DOHH2 (cell line): ENCODE data around the gene RPS5.

Source experiments
- H3F3A ChIP-seq: fragments of 200-600 bp; sonication (generic), shearing (Covaris generic); 2 replicates; pipeline ENCODE4 v1.6.0; 2016; ENCODE audit warnings: antibody characterized with exemption, mild to moderate bottlenecking; ENCODE audit not compliant: control insufficient read depth, insufficient read depth
- H3K27ac ChIP-seq: fragments of 200-600 bp; sonication (generic); 2 replicates; pipeline ENCODE4 v1.5.1; 2014; ENCODE audit warnings: low read depth, mild to moderate bottlenecking, low read length, moderate library complexity
- H3K27me3 ChIP-seq: fragments of 200-600 bp; sonication (generic); 2 replicates; pipeline ENCODE4 v1.6.1; 2014; ENCODE audit warnings: mild to moderate bottlenecking, low read length, mixed read lengths; ENCODE audit not compliant: control insufficient read depth
- H3K36me3 ChIP-seq: fragments of 200-600 bp; sonication (generic); 2 replicates; pipeline ENCODE4 v1.6.1; 2014; ENCODE audit warnings: mild to moderate bottlenecking, low read length, moderate library complexity, mixed read lengths; ENCODE audit not compliant: control insufficient read depth
- H3K4me1 ChIP-seq: fragments of 200-600 bp; sonication (generic); 2 replicates; pipeline ENCODE4 v1.6.1; 2014; ENCODE audit warnings: mild to moderate bottlenecking, low read length, mixed read lengths; ENCODE audit not compliant: control insufficient read depth
- H3K4me2 ChIP-seq: fragments of 200-600 bp; sonication (generic); 2 replicates; pipeline ENCODE4 v1.6.0; 2014; ENCODE audit warnings: mild to moderate bottlenecking, low read length, moderate library complexity
- H3K4me3 ChIP-seq: fragments of 200-600 bp; sonication (generic); 2 replicates; pipeline ENCODE4 v1.5.1; 2014; ENCODE audit warnings: mild to moderate bottlenecking, low read length, mixed read lengths
- H3K79me2 ChIP-seq: fragments of 200-600 bp; sonication (generic); 2 replicates; pipeline ENCODE4 v1.6.1; 2014; ENCODE audit warnings: mild to moderate bottlenecking, low read length, mixed read lengths; ENCODE audit not compliant: control insufficient read depth
- H3K9me2 ChIP-seq: fragments of 200-600 bp; sonication (generic); replicated peaks from 2 replicates; pipeline ENCODE4 v1.6.1; 2014; ENCODE audit warnings: mild to moderate bottlenecking, low read length, mixed read lengths; ENCODE audit not compliant: control insufficient read depth
- H3K9me3 ChIP-seq: fragments of 200-600 bp; sonication (generic); 2 replicates; pipeline ENCODE4 v1.6.1; 2014; ENCODE audit warnings: antibody characterized with exemption, low read length, mixed read lengths; ENCODE audit not compliant: control insufficient read depth, insufficient read depth
- H4K20me1 ChIP-seq: fragments of 200-600 bp; sonication (generic); 2 replicates; pipeline ENCODE4 v1.6.0; 2014; ENCODE audit warnings: low read depth, mild to moderate bottlenecking, antibody characterized with exemption, low read length, moderate library complexity; ENCODE audit not compliant: control insufficient read depth, insufficient read depth
- EZH2phosphoT487 ChIP-seq: fragments of 200-600 bp; sonication (generic); IDR thresholded peaks from 2 replicates; pipeline ENCODE4 v1.6.1; 2017; ENCODE audit warnings: borderline replicate concordance, mild to moderate bottlenecking, antibody characterized with exemption, low read length, moderate library complexity, mixed read lengths
- TF ChIP-seq, protein P1 (sequence below): fragments of 200-600 bp; sonication (generic); IDR thresholded peaks from one replicate; pipeline ENCODE4 v1.5.1; 2014; ENCODE audit warnings: antibody characterized with exemption, mild to moderate bottlenecking, low read depth, low read length; ENCODE audit not compliant: poor library complexity, severe bottlenecking

RPS5 gene

DNA sequence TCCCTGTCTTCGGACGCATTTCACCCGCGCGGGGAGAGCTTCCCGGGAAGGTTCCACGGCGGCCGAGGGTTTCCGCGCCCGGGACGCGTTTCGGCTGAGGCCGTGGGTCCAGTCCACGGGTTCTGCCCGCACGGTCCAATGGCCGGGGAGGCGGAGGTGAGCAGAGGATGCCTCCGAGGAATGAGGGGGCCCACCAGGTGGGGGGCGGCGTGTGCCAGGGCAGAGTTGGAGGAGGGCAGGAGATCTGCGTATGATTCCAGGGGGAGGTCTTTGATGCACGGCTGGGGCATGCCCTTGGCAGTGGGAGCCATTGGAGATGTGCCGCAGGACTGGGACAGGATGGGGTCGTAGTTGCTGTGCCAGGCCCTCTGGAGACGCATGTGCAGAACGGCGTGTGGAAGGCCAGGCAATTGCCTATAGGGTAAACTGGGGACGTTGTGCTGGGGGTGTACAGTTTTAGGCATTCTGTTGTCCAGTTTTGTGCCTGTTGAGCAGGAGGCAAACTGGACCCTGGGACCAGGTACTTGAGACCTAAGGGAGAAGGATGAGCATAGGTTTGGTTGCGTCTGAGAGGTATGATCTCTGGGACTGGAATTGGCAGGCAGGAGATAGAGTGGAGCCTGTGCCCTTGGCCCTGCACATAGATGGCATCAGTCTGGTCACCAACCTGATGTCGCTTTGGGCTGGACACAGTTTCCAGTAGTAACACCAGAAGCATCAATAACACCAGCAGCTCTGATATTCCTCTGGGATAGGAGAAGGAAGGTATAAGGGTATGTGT is 22.1 kb downstream of the RPS5 start:
- Histone ChIP-seq H3K9me2 (no peaks in the 10 kb centered on the region), H4K20me1 (no peaks in the 10 kb centered on the region), H3K27me3 (no peaks in the 10 kb centered on the region), H3K4me3 (peak overlapping the region; percentile 100), H3K9me3 (no peaks in the 10 kb centered on the region), H3K27ac (peak overlapping the region; percentile 36), H3F3A (peaks cover 5% of the 10 kb centered on the region; the same call in 1 of the 2 replicates), H3K4me2 (peak overlapping the region; percentile 74), H3K79me2 (peaks cover 34% of the 10 kb centered on the region), H3K36me3 (peaks cover 5% of the 10 kb centered on the region; the same call in 1 of the 2 replicates), H3K4me1 (peaks cover 24% of the 10 kb centered on the region)
- no peak for TF ChIP-seq EZH2phosphoT487
- TF ChIP-seq, protein P1, sequence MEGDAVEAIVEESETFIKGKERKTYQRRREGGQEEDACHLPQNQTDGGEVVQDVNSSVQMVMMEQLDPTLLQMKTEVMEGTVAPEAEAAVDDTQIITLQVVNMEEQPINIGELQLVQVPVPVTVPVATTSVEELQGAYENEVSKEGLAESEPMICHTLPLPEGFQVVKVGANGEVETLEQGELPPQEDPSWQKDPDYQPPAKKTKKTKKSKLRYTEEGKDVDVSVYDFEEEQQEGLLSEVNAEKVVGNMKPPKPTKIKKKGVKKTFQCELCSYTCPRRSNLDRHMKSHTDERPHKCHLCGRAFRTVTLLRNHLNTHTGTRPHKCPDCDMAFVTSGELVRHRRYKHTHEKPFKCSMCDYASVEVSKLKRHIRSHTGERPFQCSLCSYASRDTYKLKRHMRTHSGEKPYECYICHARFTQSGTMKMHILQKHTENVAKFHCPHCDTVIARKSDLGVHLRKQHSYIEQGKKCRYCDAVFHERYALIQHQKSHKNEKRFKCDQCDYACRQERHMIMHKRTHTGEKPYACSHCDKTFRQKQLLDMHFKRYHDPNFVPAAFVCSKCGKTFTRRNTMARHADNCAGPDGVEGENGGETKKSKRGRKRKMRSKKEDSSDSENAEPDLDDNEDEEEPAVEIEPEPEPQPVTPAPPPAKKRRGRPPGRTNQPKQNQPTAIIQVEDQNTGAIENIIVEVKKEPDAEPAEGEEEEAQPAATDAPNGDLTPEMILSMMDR: no peak

GRCh38 chr19:58416604-58417003 is 29.5 kb downstream of the RPS5 start:
- no peaks in the 10 kb centered on the region for H3K4me1 ChIP-seq
- no peaks in the 10 kb centered on the region for H4K20me1 ChIP-seq
- no peaks in the 10 kb centered on the region for H3F3A ChIP-seq
- TF ChIP-seq EZH2phosphoT487: no peak
- H3K9me3 ChIP-seq: no peaks in the 10 kb centered on the region
- no peaks in the 10 kb centered on the region for H3K27me3 ChIP-seq
- no peak overlapping the region for H3K4me3 ChIP-seq
- no peak overlapping the region for H3K27ac ChIP-seq
- no peak overlapping the region for H3K4me2 ChIP-seq
- H3K79me2 ChIP-seq: peaks cover 7% of the 10 kb centered on the region; the same call in 1 of the 2 replicates
- no peaks in the 10 kb centered on the region for H3K9me2 ChIP-seq
- peaks cover 41% of the 10 kb centered on the region for H3K36me3 ChIP-seq

DNA sequence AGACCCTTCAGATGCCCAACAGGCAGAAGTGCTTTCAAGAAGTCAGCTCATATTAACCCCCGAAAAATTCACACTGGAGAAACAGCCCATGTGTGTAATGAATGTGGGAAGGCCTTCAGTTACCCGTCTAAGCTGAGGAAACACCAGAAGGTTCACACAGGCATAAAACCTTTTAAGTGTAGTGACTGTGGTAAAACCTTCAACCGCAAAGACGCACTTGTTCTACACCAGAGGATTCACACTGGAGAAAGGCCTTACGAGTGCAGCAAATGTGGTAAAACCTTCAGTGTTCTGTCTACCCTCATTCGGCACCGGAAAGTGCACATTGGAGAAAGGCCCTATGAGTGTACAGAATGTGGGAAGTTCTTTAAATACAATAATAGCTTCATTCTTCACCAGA is 30.0 kb downstream of the RPS5 start:
- no peaks in the 10 kb centered on the region for H3K9me2 ChIP-seq
- H3K27ac ChIP-seq: no peak overlapping the region
- no peaks in the 10 kb centered on the region for H4K20me1 ChIP-seq
- H3F3A ChIP-seq: no peaks in the 10 kb centered on the region
- H3K9me3 ChIP-seq: no peaks in the 10 kb centered on the region
- TF ChIP-seq, protein P1: no peak
- no peak for TF ChIP-seq EZH2phosphoT487
- no peaks in the 10 kb centered on the region for H3K27me3 ChIP-seq
- peaks cover 41% of the 10 kb centered on the region for H3K36me3 ChIP-seq
- H3K4me1 ChIP-seq: no peaks in the 10 kb centered on the region
- no peak overlapping the region for H3K4me2 ChIP-seq
- peaks cover 7% of the 10 kb centered on the region; the same call in 1 of the 2 replicates for H3K79me2 ChIP-seq
- no peak overlapping the region for H3K4me3 ChIP-seq

GRCh38 chr19:58428617-58429016 is 41.5 kb downstream of the RPS5 start:
- no peak overlapping the region for H3K27ac ChIP-seq
- peaks cover 27% of the 10 kb centered on the region for H3K9me3 ChIP-seq
- no peak overlapping the region for H3K4me2 ChIP-seq
- no peaks in the 10 kb centered on the region for H4K20me1 ChIP-seq
- no peaks in the 10 kb centered on the region for H3K27me3 ChIP-seq
- TF ChIP-seq, protein P1: no peak
- peaks cover 9% of the 10 kb centered on the region for H3K36me3 ChIP-seq
- H3K79me2 ChIP-seq: no peaks in the 10 kb centered on the region
- H3K9me2 ChIP-seq: no peaks in the 10 kb centered on the region
- H3F3A ChIP-seq: no peaks in the 10 kb centered on the region
- H3K4me1 ChIP-seq: no peaks in the 10 kb centered on the region
- H3K4me3 ChIP-seq: no peak overlapping the region
